Skeletal muscle satellite cell (primary cell): Measurements from ENCODE around the gene DNAAF5.

Experiments
- H3K27me3 ChIP-seq: 2 replicates; pipeline ENCODE4 v1.7.0; 2013; ENCODE audit warnings: low read length; ENCODE audit not compliant: control insufficient read depth, insufficient read depth
- H3K36me3 ChIP-seq: 2 replicates; pipeline ENCODE4 v1.7.0; 2013; ENCODE audit warnings: mild to moderate bottlenecking, control low read depth, low read length; ENCODE audit not compliant: insufficient read depth
- H3K4me1 ChIP-seq: 2 replicates; pipeline ENCODE4 v1.7.0; 2013; ENCODE audit warnings: low read length; ENCODE audit not compliant: control insufficient read depth, insufficient read depth
- H3K4me2 ChIP-seq: 2 replicates; pipeline ENCODE4 v1.7.0; 2013; ENCODE audit warnings: mild to moderate bottlenecking, low read length
- H3K4me3 ChIP-seq: 2 replicates; pipeline ENCODE4 v1.7.0; 2013; ENCODE audit warnings: low read length
- H3K9ac ChIP-seq: 2 replicates; pipeline ENCODE4 v1.7.0; 2013; ENCODE audit warnings: mild to moderate bottlenecking, low read depth, low read length, moderate library complexity
- H3K9me3 ChIP-seq: replicated peaks from 2 replicates; pipeline ENCODE4 v1.7.0; 2013; ENCODE audit warnings: mild to moderate bottlenecking, control low read depth, low read length

Gene DNAAF5

GRCh38 chr7:781936-782529 is 55.5 kb downstream of the DNAAF5 start:
- Histone ChIP-seq H3K4me2 (no peak overlapping the region), H3K36me3 (peaks cover 50% of the 10 kb centered on the region), H3K9me3 (no peaks in the 10 kb centered on the region), H3K9ac (no peak overlapping the region), H3K4me1 (peaks cover 10% of the 10 kb centered on the region), H3K27me3 (no peaks in the 10 kb centered on the region), H3K4me3 (no peak overlapping the region)

DNA sequence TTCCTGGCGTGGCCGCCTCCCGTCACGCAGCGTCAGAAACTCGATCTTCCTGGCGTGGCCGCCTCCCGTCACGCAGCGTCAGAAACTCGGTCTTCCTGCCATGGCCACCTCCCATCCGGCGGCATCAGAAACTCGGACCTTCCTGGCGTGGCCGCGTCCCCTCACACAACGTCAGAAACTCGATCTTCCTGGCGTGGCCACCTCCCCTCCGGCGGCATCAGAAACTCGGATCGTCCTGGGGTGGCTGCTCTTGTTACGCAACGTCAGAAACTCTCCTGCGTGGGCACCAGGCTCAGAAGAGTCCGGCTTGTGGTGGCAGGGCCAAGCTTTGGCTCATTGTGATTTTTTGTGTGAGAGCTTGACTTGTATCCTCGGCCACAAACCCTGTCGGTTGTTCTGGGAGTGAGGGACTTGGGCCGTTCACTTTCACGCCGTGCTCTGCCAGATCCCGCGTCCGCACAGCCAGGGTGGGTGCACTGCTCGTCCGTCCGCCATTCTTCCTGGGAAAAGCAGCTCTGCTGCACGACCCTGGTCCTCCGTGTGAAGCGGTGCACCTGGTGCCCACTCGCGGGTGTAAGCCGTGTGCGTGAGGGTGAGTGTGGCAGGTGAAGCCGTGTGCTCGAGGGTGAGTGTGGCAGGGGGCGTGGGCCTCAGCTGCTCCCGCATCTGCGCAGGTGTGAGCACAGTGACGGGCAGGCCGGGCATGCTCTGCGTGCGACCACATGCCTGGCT is 56.4 kb downstream of the DNAAF5 start:
- Histone ChIP-seq H3K9me3 (no peaks in the 10 kb centered on the region), H3K36me3 (peaks cover 50% of the 10 kb centered on the region), H3K4me2 (no peak overlapping the region), H3K9ac (no peak overlapping the region), H3K4me1 (peaks cover 10% of the 10 kb centered on the region), H3K27me3 (no peaks in the 10 kb centered on the region), H3K4me3 (no peak overlapping the region)

GRCh38 chr7:783556-784490 is 57.3 kb downstream of the DNAAF5 start:
- Histone ChIP-seq H3K9ac (no peak overlapping the region), H3K36me3 (peaks cover 49% of the 10 kb centered on the region), H3K4me3 (no peak overlapping the region), H3K27me3 (no peaks in the 10 kb centered on the region), H3K4me2 (no peak overlapping the region), H3K4me1 (peaks cover 8% of the 10 kb centered on the region), H3K9me3 (no peaks in the 10 kb centered on the region)

GRCh38 chr7:784971-785370 is 58.5 kb downstream of the DNAAF5 start:
- H3K36me3 ChIP-seq: peaks cover 43% of the 10 kb centered on the region
- H3K4me3 ChIP-seq: no peak overlapping the region
- no peaks in the 10 kb centered on the region for H3K27me3 ChIP-seq
- H3K4me2 ChIP-seq: no peak overlapping the region
- H3K4me1 ChIP-seq: no peaks in the 10 kb centered on the region
- no peak overlapping the region for H3K9ac ChIP-seq
- H3K9me3 ChIP-seq: no peaks in the 10 kb centered on the region

GRCh38 chr7:785416-785815 is 58.9 kb downstream of the DNAAF5 start:
- H3K4me1 ChIP-seq: no peaks in the 10 kb centered on the region
- H3K9ac ChIP-seq: no peak overlapping the region
- H3K4me3 ChIP-seq: no peak overlapping the region
- no peaks in the 10 kb centered on the region for H3K27me3 ChIP-seq
- H3K9me3 ChIP-seq: no peaks in the 10 kb centered on the region
- H3K4me2 ChIP-seq: no peak overlapping the region
- peaks cover 39% of the 10 kb centered on the region for H3K36me3 ChIP-seq

- Histone ChIP-seq H3K4me2 (no peak overlapping the region), H3K9ac (no peak overlapping the region), H3K9me3 (no peaks in the 10 kb centered on the region), H3K36me3 (peaks cover 33% of the 10 kb centered on the region), H3K4me3 (no peak overlapping the region), H3K4me1 (no peaks in the 10 kb centered on the region), H3K27me3 (no peaks in the 10 kb centered on the region)
Measured at GRCh38 chr7:786472-787255, 60.2 kb downstream of the DNAAF5 start.

- Histone ChIP-seq H3K4me1 (no peaks in the 10 kb centered on the region), H3K27me3 (no peaks in the 10 kb centered on the region), H3K9ac (no peak overlapping the region), H3K36me3 (peaks cover 26% of the 10 kb centered on the region), H3K4me2 (no peak overlapping the region), H3K4me3 (no peak overlapping the region), H3K9me3 (no peaks in the 10 kb centered on the region)
Measured at GRCh38 chr7:787332-788240, 61.1 kb downstream of the DNAAF5 start.

DNA sequence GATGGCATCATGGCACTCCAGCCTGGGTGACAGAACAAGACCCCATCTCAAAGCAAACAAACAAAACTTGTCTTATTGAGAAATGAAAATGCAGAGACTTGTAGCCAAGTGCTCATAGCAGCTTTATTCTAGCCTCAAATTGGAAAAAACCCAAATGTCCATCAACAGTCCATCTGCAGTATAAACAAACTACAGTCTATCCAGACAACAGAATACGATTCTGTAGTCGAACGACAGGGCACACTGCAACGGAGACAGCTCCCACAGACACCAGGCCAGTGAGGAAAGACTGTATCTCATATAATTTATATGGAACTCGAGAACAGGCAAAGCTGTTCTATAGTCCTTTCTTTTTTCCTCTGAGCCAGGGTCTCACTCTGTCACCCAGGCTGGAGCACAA is 65.0 kb downstream of the DNAAF5 start:
- Histone ChIP-seq H3K27me3 (no peaks in the 10 kb centered on the region), H3K4me2 (no peak overlapping the region), H3K36me3 (peaks cover 4% of the 10 kb centered on the region), H3K4me3 (no peak overlapping the region), H3K9ac (no peak overlapping the region), H3K9me3 (no peaks in the 10 kb centered on the region), H3K4me1 (no peaks in the 10 kb centered on the region)

GRCh38 chr7:794207-794606 is 67.7 kb downstream of the DNAAF5 start:
- no peaks in the 10 kb centered on the region for H3K9me3 ChIP-seq
- H3K36me3 ChIP-seq: no peaks in the 10 kb centered on the region
- no peak overlapping the region for H3K9ac ChIP-seq
- no peak overlapping the region for H3K4me2 ChIP-seq
- H3K4me3 ChIP-seq: no peak overlapping the region
- no peaks in the 10 kb centered on the region for H3K27me3 ChIP-seq
- no peaks in the 10 kb centered on the region for H3K4me1 ChIP-seq

- no peak overlapping the region for H3K4me3 ChIP-seq
- H3K36me3 ChIP-seq: no peaks in the 10 kb centered on the region
- H3K9ac ChIP-seq: no peak overlapping the region
- no peaks in the 10 kb centered on the region for H3K4me1 ChIP-seq
- H3K27me3 ChIP-seq: no peaks in the 10 kb centered on the region
- no peaks in the 10 kb centered on the region for H3K9me3 ChIP-seq
- H3K4me2 ChIP-seq: no peak overlapping the region
Measured at GRCh38 chr7:794671-795329, 68.3 kb downstream of the DNAAF5 start.
